Kidney tubule cell (primary cell): Measurements from ENCODE around the gene CREB3L4.
"Not testable (repeated sequence)": the region's sequence is repeated elsewhere in the genome, so short reads cannot be mapped to it uniquely, and the experiment has no call there.

Experiments used
- DNase-seq: peaks from one replicate; pipeline ENCODE4 v3.0.0-alpha.2; 2018; ENCODE audit warnings: low spot score

CREB3L4 gene

DNA sequence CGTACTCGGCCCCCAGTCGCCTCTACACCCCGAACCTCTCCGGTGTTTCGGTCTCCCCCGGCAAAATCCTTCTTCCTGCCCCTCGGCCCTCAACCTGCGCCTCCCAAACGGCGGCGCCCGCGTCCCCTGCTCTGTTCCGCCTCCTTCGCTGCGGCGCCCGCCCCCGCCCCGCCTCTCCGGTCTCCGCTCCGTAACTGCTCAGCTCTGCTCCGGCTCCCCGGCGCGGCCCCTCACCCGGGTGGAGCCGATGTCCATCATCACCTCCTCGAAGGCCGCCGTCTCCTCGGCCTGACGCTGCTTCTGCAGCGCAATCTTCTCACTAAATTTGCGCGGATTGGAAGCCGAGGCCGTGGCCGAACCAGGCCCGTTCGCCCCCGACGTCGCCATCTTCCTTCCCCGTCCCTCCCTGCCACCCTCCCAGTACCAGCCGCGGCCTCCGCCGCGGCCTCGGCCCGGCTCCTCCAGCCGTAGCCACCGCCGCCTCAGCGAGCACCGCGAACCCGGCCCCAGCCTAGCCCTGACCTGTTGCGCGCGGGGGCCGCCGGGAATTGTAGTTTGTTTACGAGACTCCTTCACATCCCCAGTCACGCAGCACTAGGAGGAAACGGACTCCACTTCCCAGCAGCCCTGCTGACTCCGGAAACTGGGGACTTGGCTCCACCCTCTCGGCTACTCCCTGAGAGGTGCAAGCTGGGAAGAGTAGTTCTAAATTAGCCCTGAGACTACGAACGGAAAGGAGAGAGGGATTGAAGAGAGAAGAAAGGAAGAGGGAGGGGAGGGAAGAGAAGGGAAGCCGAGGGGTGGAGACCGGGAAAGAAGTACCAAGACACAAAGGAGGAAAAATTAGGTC lies 9.4 kb upstream of the CREB3L4 start, which contains the start of gene CRTC2:
TSS of gene CRTC2 (minus strand) at position 502 of the 850 bp plus-strand sequence. CDS start at position 387, 115 bp downstream.
- peak; percentile 99 for DNase-seq

DNA sequence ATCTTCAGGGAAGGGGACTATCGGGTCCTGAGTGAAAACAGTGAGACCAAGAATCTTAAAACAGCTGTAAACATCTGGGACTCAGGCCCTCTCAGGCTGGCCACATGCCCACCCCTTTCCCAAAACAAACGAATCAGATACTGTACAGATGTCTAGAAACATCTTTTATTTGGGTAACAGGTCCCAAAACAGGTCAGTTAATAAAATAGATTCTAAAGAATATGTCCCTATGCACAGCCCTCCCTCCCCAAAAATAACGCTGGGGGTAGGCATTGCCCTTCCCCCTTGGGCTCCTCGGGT lies 8.8 kb upstream of the CREB3L4 start:
- DNase-seq = no peak

DNA sequence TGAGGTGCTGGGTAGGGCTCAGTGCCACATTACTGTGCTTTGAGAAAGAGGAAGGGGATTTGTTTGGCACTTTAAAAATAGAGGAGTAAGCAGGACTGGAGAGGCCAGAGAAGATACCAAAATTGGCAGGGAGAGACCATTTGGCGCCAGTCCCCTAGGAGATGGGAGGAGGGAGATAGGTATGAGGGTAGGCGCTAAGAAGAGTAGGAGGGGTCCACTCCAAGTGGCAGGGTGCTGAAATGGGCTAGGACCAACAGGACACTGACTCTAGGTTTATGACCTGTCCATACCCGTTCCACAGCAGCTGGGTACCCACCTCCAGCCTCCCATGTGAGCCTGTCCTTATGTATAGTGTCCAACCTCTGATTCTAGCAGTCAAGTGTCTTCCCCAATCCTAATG lies 8.2 kb upstream of the CREB3L4 start:
- no peak for DNase-seq

DNA sequence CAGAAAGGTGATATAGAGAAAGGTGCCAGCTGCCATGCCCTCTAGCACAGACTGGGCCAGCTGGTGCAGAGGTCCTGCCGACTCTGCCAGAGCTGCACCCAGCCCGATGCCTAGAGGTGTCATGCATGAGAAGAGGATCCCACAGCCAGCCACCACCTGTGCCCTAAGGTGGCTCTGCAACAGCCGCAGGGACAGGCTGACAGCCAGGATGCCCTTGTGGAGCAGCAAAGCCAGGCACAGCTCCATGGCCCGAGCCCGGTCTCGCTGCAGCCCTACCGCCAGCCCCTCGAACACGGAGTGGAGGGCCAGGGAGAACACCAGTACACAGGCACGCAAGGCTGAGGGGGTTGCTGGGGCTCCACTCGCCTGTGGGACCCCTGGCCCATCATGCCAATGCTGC lies 7.5 kb upstream of the CREB3L4 start:
- no peak for DNase-seq

DNA sequence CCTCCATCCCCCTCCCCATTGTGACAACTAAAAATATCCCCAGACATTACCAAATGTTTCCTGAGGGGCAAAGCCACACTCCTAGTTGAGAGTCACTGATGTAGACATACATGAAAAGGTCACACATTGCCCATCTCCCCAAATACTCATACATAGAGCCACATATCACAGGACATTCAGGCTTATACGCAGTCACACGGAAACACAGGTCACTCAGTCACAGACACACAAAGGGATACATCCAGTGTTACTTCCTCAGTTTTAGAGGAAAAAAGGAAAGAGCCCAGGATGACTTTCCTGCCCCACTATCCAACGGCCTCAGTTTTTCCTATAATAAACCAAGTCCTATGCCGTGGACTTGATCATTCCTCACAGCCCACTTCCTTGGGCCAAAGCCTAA lies 6.3 kb upstream of the CREB3L4 start:
- no peak for DNase-seq

DNA sequence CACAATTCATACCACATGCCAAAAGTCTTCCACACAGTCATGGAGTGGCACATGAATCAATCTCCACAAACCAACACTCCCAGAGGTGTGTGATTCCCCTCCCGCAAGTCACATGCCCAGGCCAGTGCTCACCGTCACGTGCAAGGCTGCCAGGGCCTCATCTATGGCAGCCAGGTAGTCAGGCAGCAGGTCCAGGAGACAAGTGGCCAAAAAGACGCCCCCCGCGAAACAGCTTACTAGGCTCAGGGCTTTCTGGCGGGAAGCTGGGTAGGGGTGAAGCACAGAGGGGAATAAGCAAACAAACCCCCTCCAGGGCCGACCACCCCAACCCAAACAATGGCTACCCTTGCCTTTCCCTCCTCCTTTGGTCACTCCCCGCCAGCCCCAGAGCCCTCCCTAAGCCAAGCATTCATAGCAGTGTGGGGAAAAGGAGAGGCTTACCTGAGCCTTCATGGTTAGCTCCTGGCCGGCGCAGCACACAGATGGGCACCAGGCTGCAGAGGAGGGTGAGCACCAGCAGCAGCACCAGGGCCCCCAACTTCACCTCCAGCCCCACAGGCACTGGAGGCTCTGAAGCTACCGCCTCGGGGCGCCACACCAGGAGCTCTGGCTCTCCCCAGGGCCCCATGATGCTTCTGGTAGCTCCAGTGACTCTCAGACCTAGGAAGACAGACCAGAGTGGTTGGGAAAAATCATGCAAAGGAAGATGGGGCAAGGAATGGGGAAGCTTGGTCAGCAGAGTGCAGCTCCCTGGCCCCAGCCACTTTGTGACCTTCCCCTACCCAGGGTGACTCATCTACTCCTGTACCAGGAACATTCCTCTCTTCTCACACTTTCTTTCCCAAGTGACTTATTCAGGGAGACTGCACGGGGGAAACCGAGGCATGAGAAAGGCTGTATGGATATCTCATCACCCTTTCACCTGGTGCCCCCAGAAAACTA lies 5.3 kb upstream of the CREB3L4 start:
- peak; percentile 88 for DNase-seq

DNA sequence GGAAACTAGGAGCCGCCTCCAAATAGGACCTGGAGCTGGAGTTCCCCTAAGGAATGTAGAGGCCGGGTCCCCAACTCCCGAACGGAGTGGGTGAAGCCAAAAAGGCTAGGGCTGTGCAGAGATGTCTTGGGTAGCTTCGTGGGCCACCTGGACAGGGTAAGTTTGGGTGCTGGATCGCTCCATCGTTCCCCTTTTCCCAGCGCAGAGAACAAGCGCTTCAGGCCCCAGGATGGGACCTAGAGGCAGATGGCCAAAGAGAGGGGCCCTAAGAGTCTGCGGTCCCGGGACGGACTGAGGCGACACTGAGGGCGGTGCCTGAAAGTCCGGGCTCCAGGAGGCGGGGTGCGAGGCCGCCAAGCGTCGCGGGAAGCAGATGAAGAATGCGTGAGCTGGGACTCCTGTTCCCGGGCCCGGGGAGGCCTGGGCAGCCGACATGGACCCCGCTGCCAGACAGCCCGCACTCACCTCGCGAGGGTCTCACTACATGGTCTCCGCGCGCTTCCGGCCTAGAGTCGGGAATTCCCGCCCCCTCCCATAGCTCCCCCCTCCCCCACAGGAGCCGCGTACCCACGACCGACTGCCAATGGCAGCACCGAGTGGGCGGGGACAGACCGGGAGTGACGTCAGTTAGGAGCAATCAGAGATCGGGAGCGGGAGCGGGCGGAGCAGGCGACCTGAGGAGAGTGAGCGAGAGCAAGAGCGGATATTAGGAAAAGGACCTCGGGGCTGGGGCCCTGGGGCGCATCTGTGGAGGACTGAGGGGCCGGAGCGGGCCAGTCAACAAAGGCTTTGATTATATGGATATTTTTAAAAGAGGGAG lies 4.5 kb upstream of the CREB3L4 start, which contains the start of gene SLC39A1:
TSS of gene SLC39A1 (minus strand) at position 508 of the 820 bp plus-strand sequence. CDS start 822 bp downstream, outside the sequence.
- DNase-seq = peak; percentile 97

DNA sequence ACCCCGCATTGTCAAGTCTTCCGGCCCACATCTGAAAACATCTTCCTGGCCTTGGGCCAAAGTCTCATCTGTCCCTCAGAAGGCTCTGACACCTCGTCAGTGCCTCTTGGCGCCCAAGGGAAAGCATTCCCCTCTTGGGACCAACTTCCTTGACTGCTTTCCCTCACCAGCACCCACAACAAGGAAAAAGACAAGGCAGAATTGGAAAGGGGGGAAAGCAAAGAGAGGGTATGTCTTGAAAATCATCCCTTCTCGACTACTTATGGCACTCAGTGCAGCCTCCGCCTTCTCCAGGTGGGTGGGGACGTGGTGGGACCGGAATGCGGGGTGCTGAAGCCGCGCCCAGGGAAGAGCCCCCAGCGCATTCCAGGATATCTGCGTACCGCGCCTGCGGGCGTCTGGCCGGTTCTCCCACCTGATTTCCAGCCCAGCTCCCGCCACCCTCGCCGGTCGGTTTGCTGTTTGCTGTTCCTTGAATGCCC lies 3.8 kb upstream of the CREB3L4 start:
- DNase-seq = peak; percentile 82

DNA sequence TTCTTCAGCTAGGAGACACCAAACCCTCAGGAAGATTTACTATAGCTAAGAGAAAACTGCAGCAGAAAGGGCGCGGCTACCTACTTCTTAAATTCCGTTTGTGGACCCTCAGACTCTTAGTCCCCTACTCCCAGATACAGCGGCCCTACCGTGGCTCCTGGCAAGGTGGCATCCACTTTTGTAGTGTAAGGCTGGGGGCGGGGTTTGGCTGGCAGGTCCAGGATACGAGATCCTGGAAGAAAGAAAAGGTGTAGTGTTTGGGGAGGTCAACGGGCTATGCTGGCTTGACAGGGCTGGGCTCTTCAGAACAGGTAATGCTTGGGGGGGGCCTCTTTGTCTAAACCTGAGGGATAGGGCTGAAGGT lies 280 bp downstream of the CREB3L4 start:
- DNase-seq = no peak

DNA sequence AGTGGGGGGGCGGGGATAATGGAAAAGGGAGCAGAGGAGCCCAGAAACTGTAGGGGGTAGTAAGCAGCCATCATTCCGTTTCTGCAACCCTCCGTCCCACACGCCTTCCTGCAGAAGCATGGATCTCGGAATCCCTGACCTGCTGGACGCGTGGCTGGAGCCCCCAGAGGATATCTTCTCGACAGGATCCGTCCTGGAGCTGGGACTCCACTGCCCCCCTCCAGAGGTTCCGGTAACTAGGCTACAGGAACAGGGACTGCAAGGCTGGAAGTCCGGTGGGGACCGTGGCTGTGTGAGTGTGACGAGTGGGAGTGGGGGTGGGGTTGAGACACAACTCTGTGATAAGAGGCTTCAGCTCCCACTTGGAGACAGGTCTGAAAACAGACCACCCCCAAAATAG lies 706 bp downstream of the CREB3L4 start:
- DNase-seq = no peak

DNA sequence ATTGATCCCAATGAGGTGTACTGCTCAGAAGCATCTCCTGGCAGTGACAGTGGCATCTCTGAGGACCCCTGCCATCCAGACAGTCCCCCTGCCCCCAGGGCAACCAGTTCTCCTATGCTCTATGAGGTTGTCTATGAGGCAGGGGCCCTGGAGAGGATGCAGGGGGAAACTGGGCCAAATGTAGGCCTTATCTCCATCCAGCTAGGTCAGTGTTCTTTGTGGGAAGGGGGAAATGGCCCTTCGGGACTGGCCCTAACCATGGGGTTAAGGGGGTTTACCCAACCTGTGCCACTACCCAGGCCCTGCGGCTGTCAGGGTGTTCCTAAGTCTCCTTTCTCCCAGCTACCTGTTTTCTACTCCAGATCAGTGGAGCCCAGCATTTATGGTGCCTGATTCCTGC lies 1.3 kb downstream of the CREB3L4 start:
- no peak for DNase-seq

DNA sequence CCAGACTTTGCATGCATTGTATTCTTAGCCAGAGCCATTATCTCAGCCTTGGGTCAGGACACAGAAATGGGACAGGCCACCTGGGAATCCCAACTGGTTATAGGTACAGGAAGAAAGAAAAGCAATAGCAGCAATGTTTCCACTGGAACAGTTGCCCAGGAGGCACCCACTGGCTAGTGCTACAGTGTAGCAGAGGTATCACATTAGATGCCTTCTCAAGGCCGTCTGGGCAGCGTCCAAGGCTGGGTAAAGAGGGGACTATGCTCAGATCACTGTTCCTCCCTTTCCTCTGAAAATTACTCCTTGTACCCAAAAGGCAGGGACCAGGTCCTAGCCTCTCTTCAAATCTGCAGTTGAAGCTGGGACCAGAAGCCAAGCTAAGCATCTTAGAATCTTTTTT lies 2.6 kb downstream of the CREB3L4 start:
- DNase-seq = no peak

DNA sequence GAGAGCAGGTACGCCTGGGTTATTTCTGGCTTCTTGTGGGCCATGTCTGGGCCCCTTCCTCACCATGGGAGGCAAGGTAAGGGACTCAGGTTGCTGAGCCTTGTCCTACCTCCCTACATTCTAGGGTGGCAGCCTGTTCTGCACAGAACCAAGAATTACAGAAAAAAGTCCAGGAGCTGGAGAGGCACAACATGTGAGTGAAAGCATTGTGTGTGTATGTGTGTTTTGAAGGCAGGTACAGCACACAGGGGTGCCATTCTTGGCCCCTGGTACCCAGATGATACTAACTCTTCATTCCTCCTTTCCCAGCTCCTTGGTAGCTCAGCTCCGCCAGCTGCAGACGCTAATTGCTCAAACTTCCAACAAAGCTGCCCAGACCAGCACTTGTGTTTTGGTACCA lies 5.4 kb downstream of the CREB3L4 start:
- no peak for DNase-seq

DNA sequence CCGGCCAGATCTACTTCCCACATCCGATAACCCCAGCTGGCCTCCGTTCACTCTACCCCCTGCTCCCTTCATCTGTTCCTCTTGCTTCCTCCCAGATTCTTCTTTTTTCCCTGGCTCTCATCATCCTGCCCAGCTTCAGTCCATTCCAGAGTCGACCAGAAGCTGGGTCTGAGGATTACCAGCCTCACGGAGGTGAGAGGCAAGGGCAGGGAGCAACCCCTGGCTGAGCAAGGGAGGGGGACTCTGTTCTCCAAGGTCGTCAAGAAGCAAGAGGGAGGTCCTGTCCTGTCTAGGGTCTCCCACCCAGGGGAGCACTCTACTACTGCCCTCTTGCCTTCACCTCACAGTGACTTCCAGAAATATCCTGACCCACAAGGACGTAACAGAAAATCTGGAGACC lies 5.8 kb downstream of the CREB3L4 start:
- no peak for DNase-seq

DNA sequence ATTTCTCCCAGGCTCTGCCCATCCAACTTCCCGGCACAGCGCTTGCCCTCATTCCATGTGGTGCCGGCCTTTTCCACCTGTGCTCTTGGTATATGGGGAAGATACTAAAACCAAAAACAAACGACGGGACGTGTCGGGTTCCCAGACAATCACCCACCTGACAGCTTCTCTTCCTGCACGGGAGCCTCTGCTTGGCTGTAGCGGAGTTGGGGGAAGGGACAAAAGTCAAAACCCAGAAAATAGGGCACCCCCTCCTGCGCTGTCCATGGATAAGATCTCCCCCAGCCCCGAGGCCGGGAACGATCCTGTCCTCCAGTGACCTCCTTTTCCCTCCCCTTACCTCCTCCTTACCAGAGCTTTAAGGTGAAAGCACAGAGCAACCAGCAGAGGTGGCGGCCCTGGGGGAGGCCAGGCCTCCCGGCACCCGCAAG lies 9.1 kb downstream of the CREB3L4 start:
- DNase-seq = no peak

DNA sequence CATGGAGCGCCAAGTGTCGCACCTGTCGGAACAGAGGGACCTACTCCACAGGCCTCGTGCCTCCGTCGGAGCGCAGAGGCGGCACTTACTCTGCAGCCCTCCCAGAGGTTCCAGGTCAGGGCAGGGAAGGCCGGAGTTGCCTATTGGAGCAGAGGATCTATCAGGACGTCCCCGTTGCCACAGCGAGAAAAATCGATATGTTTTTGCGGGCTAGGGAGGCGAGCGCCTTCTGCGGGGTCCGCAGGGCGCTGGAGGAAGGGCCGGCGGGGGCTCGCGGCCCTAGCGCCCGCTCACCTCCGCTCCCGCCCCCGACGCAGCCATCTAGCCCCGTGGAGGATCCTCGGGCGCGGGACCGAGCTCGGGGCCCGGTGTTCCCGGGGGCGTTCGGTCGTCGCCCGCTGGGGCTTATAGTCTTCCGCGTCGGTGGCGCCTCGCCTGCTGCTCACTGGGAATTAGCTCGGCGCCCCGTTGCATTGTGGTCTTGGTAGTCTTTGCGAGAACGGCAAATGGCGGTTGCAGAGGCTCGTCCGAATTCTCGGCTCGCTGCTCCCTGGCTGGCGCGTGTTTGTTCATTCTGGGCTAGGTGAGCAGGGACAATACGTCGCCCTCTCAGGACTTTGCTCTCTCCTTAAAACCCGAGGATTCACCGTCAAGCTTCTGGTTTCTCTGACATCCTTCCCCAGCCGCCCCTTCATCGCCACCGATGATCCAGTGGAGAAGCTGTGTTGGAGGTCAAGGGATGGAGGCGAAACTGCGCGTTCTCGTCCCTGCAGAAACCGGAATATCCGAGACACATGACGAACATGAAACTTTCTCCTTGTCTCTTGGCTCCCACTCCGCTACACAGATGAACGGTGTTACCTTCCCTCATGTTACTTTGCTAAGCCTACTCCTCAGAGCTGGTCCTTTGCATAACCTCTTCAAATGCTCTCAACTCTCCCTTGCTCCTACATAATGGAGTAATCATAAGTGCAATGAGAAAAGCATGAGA lies 9.8 kb downstream of the CREB3L4 start, which contains the start of gene JTB:
TSS of gene JTB (minus strand) at position 425 of the 991 bp plus-strand sequence. CDS start at position 3, 422 bp downstream.
- peak; percentile 85 for DNase-seq

DNA sequence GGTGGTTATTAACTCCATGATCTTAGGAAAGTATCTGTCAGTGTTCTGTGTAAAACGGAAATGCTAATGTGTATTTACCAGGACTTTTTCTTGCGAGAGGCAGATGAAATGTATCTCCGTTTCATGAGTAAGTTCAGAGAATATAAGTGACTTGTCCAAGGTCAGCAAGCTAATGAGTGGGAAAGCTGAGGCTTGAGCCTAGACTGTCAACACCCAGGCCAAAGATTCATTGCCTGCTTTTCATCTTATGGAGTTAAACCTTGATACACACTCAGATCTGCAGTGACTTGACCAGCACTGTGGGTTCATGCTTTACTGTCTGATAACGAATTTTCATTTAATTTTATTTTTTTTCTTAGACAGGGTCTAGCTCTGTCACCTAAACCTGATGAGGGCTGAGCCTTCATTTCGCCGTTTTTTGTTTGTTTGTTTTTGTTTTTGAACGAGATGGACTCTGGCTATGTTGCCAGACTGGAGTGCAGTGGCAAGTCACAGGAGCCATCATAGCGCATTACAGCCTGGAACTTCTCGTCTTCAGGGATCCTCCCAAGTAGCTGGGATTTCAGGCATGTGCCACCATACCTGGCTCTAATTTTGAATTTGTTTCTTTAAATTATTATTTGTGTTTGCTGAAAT lies 10.7 kb downstream of the CREB3L4 start:
- no peak for DNase-seq

DNA sequence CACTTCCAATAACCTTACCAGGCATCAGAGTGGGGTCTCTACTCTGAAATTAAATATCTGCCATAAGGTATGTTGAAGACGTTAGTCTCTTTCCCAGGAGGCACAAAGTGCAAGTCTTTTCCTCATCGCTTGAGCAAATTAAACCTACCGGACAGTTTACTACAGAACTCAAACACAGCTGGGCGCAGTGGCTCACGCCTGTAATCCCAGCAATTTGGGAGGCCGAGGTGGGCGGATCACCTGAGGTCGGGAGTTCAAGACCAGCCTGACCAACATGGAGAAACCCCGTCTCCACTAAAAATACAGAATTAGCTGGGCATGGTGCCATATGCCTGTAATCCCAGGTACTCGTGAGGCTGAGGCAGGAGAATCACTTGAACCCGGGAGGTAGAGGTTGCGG lies 11.4 kb downstream of the CREB3L4 start:
- DNase-seq = not testable (repeated sequence)

DNA sequence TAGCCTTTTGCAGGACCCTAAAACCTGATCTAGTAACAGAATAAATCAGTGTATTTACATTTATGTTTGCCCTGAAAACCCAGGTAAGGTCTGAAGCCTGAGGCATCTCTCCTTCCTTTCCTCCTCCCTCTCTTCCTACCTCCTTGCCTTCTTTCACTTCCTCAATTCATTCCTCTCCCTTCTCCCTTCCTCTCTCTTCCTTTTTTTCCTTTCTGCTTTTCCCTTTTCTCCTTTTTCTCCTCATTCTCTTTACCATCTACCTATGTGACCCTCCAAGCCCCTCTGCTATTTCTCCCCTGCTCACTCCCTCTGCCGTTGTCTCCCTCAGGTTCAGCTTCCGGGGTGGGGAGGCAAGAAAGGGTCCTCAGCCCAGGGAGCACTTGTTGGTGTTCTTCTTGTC lies 14.0 kb downstream of the CREB3L4 start:
- not testable (repeated sequence) for DNase-seq
